OCI-LY7 (cell line): ENCODE results near the gene DAZAP1. TPM values are rescaled to one million over a fixed set of nuclear protein-coding genes. Genes with fewer than 3 reads are reported as not detected.

Source experiments
- BruUV-seq: library from RNA; stranded (reverse); fragments of 400-500 nt; replicated peaks from 2 replicates; lab custom pipeline; 2021; lab: Mats Ljungman, UMichigan
- CTCF ChIA-PET: fragments of 300-600 bp; sonication (Branson Sonifier 250); formaldehyde crosslinking; loops from one replicate; lab custom pipeline; 2022; ENCODE audit warnings: antibody characterized with exemption; ENCODE audit not compliant: unreplicated experiment; lab: Charles Lee
- POLR2A ChIA-PET: fragments of 300-600 bp; sonication (Branson Sonifier 250); formaldehyde crosslinking; loops from one replicate; lab custom pipeline; 2022; ENCODE audit warnings: antibody characterized with exemption; lab: Charles Lee
- DNase-seq: peaks from one replicate; pipeline ENCODE4 v3.0.0-alpha.2; 2015; ENCODE audit warnings: low spot score
- H2AFZ ChIP-seq: fragments of 200-600 bp; sonication (generic), shearing (Covaris generic); 2 replicates; pipeline ENCODE4 v1.6.1; 2014; ENCODE audit warnings: mild to moderate bottlenecking, antibody characterized with exemption, low read length, moderate library complexity
- H3K27ac ChIP-seq: fragments of 200-600 bp; sonication (generic); 2 replicates; pipeline ENCODE4 v1.5.1; 2014; ENCODE audit warnings: mixed run types, low read depth, mild to moderate bottlenecking, moderate library complexity, low read length, inconsistent platforms; ENCODE audit not compliant: poor library complexity, severe bottlenecking
- H3K36me3 ChIP-seq: fragments of 200-600 bp; sonication (generic); 2 replicates; pipeline ENCODE4 v1.6.1; 2014; ENCODE audit warnings: mild to moderate bottlenecking, antibody characterized with exemption, low read length, moderate library complexity, mixed read lengths; ENCODE audit not compliant: insufficient read depth
- H3K4me1 ChIP-seq: fragments of 200-600 bp; sonication (generic); 2 replicates; pipeline ENCODE4 v1.5.1; 2014; ENCODE audit warnings: mild to moderate bottlenecking, low read length; ENCODE audit not compliant: insufficient read depth, poor library complexity, severe bottlenecking
- H3K4me2 ChIP-seq: fragments of 200-600 bp; sonication (generic); 2 replicates; pipeline ENCODE4 v1.6.1; 2014; ENCODE audit warnings: mild to moderate bottlenecking, low read length
- H3K4me3 ChIP-seq: fragments of 200-600 bp; sonication (generic); 2 replicates; pipeline ENCODE4 v1.5.1; 2014; ENCODE audit warnings: mild to moderate bottlenecking, low read depth, low read length; ENCODE audit not compliant: poor library complexity, severe bottlenecking
- H3K79me2 ChIP-seq: fragments of 200-600 bp; sonication (generic); 2 replicates; pipeline ENCODE4 v1.6.1; 2016; ENCODE audit warnings: low read depth, mild to moderate bottlenecking, low read length, moderate library complexity, mixed read lengths; ENCODE audit not compliant: insufficient read depth
- H3K9me2 ChIP-seq: fragments of 200-600 bp; sonication (generic); 2 replicates; pipeline ENCODE4 v1.6.1; 2016; ENCODE audit warnings: mild to moderate bottlenecking, low read length, mixed read lengths; ENCODE audit not compliant: insufficient read depth
- H3K9me3 ChIP-seq: fragments of 200-600 bp; sonication (generic); 2 replicates; pipeline ENCODE4 v1.6.1; 2014; ENCODE audit warnings: mild to moderate bottlenecking, mixed run types, low read length, mixed read lengths
- H4K20me1 ChIP-seq: fragments of 200-600 bp; sonication (generic); 2 replicates; pipeline ENCODE4 v1.6.1; 2014; ENCODE audit warnings: mild to moderate bottlenecking, antibody characterized with exemption, low read length, moderate library complexity, mixed read lengths; ENCODE audit not compliant: insufficient read depth
- EZH2phosphoT487 ChIP-seq: fragments of 200-600 bp; sonication (generic); IDR thresholded peaks from 2 replicates; pipeline ENCODE4 v1.6.1; 2018; ENCODE audit warnings: low read depth, borderline replicate concordance, mild to moderate bottlenecking, mixed run types, antibody characterized with exemption, low read length, moderate library complexity, mixed read lengths
- intact Hi-C: fragments of 100-400 bp; cut with micrococcal nuclease; formaldehyde crosslinking; loops from one replicate; pipeline ENCODE4 v1.10.0; 2022; ENCODE audit not compliant: unreplicated experiment
- total RNA-seq, 2 experiments: library from RNA; depleted of rRNA in 1 of 2; stranded (reverse); fragments of >200 nt in 1 of 2; shearing (Covaris generic) in 1 of 2; gene quantifications; 2 replicates each; pipeline ENCODE4 v1.2.3, GENCODE V29; 2014 to 2022
- TF ChIP-seq, protein P1 (sequence below): fragments of 200-600 bp; sonication (generic); conservative IDR thresholded peaks from 2 replicates; pipeline ENCODE4 v1.5.1; 2014; ENCODE audit warnings: mild to moderate bottlenecking, antibody characterized with exemption, low read length, moderate library complexity, mixed read lengths

Gene DAZAP1
- total RNA-seq, 2 experiments from 2014 or later = 170 to 373 TPM

DNA sequence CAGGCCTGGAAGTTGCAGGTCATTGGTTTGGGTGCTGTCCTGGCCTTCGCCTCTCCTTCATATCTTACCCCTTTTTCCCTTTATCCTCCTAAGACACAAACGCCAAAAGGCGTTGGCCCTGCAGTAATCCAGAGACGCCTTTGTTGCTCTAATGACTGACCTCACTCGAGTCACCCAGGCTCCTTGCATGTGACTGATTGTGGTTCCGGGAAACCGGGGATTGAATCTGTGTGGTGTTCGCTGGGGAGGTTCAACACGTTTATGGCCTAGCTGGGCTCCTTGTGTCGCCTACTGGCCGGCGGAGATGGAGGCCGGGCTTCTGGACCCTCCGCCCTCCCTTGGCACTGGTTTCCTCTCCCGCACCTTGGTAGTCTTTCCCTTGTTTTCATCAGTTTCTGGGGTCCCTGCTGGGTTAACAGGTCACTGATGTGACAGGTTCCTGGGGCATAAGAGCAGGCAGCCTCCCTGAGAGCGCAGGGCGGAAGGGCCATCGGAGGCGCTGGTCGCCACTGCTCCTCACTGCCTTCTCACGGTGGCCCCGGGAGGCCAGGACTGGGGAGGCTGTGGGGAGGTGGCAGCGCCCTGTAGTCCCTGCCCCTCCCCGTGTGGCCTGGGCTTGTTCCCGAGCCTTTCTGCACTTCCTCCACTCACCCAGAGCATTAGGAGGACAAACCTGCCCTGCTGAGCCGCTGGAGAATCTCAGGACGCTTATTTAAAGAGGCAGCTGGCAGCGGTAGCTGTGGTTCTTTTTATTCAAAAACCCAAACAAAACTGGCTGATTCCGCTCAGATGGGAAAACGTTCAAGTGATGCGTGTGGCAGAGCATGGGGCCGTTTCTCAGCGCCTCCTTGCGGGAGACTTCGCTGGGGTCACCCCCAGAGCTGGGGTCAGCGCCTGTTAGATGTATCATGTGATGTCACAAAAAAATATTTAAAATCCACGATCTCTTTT lies 41.8 kb upstream of the DAZAP1 start:
- TF ChIP-seq, protein P1, sequence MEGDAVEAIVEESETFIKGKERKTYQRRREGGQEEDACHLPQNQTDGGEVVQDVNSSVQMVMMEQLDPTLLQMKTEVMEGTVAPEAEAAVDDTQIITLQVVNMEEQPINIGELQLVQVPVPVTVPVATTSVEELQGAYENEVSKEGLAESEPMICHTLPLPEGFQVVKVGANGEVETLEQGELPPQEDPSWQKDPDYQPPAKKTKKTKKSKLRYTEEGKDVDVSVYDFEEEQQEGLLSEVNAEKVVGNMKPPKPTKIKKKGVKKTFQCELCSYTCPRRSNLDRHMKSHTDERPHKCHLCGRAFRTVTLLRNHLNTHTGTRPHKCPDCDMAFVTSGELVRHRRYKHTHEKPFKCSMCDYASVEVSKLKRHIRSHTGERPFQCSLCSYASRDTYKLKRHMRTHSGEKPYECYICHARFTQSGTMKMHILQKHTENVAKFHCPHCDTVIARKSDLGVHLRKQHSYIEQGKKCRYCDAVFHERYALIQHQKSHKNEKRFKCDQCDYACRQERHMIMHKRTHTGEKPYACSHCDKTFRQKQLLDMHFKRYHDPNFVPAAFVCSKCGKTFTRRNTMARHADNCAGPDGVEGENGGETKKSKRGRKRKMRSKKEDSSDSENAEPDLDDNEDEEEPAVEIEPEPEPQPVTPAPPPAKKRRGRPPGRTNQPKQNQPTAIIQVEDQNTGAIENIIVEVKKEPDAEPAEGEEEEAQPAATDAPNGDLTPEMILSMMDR = no peak
- no peak for TF ChIP-seq EZH2phosphoT487
- no TSS peak for BruUV-seq
- CTCF ChIA-PET = no interaction called here

DNA sequence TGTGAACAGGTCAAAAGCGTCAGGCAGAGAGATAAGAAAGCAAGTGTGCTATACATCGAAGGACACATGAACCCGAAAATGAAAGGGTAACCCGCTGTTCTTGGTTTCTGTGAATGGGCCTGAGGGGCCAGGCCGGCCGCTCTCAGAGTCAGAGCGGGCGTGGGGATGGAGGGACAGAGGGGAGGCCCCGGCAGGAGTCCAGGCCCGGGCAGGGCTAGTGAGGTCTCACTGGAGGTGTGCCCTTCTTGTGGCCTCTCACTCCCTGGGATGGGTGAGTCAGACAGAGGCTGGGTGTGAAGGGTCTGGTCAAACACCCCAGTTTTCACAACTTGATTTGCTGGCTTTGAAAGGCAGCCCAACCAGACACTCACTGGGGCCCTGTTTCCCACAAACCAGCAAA lies 41.1 kb upstream of the DAZAP1 start:
- Histone ChIP-seq H3K9me3 (no peaks in the 10 kb centered on the region), H3K27ac (no peak overlapping the region), H3K9me2 (no peaks in the 10 kb centered on the region), H3K79me2 (no peaks in the 10 kb centered on the region), H3K4me1 (no peaks in the 10 kb centered on the region), H3K4me2 (no peak overlapping the region), H3K4me3 (no peak overlapping the region), H4K20me1 (no peaks in the 10 kb centered on the region), H3K36me3 (peaks cover 87% of the 10 kb centered on the region), H2AFZ (no peak overlapping the region)
- no peak for DNase-seq
- intact Hi-C loops = no loop called here
- no TSS peak for BruUV-seq
- ChIA-PET POLR2A (no interaction called here), CTCF (no interaction called here)
- TF ChIP-seq EZH2phosphoT487 = no peak

More for the DNA sequence above, 41.8 kb upstream of the DAZAP1 start:
- no peak overlapping the region for H3K4me2 ChIP-seq
- intact Hi-C loops = no loop called here
- POLR2A ChIA-PET = no interaction called here
- H3K79me2 ChIP-seq = no peaks in the 10 kb centered on the region
- H4K20me1 ChIP-seq = no peaks in the 10 kb centered on the region
- no peaks in the 10 kb centered on the region for H3K9me2 ChIP-seq
- H3K4me1 ChIP-seq = no peaks in the 10 kb centered on the region
- H3K36me3 ChIP-seq = peaks cover 87% of the 10 kb centered on the region
- no peak overlapping the region for H3K27ac ChIP-seq
- DNase-seq = no peak
- no peak overlapping the region for H3K4me3 ChIP-seq
- H3K9me3 ChIP-seq = no peaks in the 10 kb centered on the region
- no peak overlapping the region for H2AFZ ChIP-seq

DNA sequence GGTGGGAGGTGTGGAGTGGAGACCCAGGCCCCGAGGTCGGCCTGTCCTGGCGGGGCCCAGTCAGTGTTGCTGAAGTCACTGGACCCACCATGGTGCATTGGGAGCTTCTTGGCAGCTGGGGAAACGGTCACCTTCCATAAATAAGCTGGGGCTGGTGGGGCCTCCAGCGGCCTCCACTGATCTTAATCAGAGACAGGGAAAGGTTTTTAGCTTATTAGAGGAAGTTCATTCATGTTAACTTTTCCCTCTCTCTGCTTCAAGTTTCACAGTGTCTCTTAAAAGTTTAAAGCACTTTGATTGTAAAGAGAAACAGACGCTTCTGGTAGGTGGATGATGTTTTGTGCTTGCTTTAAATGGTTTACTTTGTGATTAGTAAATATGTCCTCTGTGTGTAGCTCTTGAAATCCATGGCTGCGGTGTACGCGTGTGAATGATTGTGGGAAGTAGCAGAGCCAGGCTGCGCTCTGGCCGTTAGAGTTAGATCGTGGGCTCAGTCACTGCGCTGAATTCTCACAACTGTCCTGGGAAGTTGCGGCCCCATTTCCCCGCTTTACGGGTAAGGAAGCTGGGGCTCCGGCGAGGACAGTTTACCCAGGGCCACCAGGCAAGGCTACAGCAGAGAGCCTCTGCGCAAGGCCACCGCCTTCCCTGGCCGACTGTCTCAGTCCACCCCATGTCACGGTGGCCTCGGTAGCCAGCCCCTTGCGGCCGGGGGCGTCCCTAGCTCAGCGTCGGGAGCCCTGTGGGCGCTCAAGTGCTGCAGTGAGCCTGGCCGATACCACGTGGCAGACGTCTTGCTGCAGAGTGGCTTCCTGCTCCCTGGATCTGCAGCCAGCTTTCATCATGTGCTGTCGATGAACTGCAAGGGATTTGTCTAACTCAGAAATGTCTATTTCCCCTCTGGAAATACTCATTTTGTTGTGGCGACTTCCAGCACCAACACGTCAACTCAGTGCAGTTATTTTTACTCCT lies 40.2 kb upstream of the DAZAP1 start:
- H3K4me3 ChIP-seq = no peak overlapping the region
- CTCF ChIA-PET = no interaction called here
- no TSS peak for BruUV-seq

More for the DNA sequence above, 40.2 kb upstream of the DAZAP1 start:
- Histone ChIP-seq H3K27ac (no peak overlapping the region), H3K79me2 (no peaks in the 10 kb centered on the region), H2AFZ (no peak overlapping the region), H4K20me1 (no peaks in the 10 kb centered on the region), H3K9me3 (no peaks in the 10 kb centered on the region), H3K9me2 (no peaks in the 10 kb centered on the region), H3K4me1 (no peaks in the 10 kb centered on the region), H3K36me3 (peaks cover 82% of the 10 kb centered on the region), H3K4me2 (no peak overlapping the region)
- intact Hi-C loops = loop anchor here (1.0 kb wide), 1 partner anchor 23 kb away; no protein-coding TSS in a partner anchor
- POLR2A ChIA-PET = no interaction called here
- TF ChIP-seq EZH2phosphoT487 = no peak
- TF ChIP-seq, protein P1 = no peak
- DNase-seq = no peak
